IMR-90 (cell line): ENCODE results near the gene NPC1. TPM values are rescaled to one million over a fixed set of nuclear protein-coding genes. Genes with fewer than 3 reads are reported as not detected.

ENCODE experiments used
- ATAC-seq: fragments of 200-7000 bp; cut with Tn5 transposase; 2 replicates; pipeline ENCODE4 v1.9.1; 2020; ENCODE audit warnings: low read depth, mild to moderate bottlenecking, moderate library complexity
- BruUV-seq: library from RNA; stranded (reverse); fragments of 400-500 nt; replicated peaks from 2 replicates; lab custom pipeline; 2021; lab: Mats Ljungman, UMichigan
- CTCF ChIA-PET: fragments of 300-600 bp; formaldehyde crosslinking; extraction: SDS; loops from one replicate; lab custom pipeline; 2021; ENCODE audit warnings: antibody characterized with exemption; lab: Yijun Ruan, JAX
- POLR2A ChIA-PET: fragments of 300-600 bp; sonication (Branson Sonifier 250); formaldehyde crosslinking; loops from one replicate; lab custom pipeline; 2022; ENCODE audit warnings: antibody characterized with exemption; ENCODE audit not compliant: unreplicated experiment; lab: Charles Lee
- DNase-seq: peaks from one replicate; pipeline ENCODE4 v3.0.0; 2013
- H2AFZ ChIP-seq: replicated peaks from 2 replicates; pipeline ENCODE3; 2013; ENCODE audit warnings: low read length, mild to moderate bottlenecking; ENCODE audit not compliant: poor library complexity
- H2AK5ac ChIP-seq: 2 replicates; pipeline ENCODE4 v1.6.1; 2013; ENCODE audit warnings: low read depth, low read length, inconsistent platforms
- H2AK9ac ChIP-seq: replicated peaks from 2 replicates; pipeline ENCODE3; 2013; ENCODE audit warnings: mild to moderate bottlenecking, low read depth, low read length, moderate library complexity; ENCODE audit not compliant: poor library complexity
- H2BK120ac ChIP-seq: 2 replicates; pipeline ENCODE4 v1.6.1; 2013; ENCODE audit warnings: low read depth, low read length, inconsistent platforms
- H2BK15ac ChIP-seq: 3 replicates; pipeline ENCODE4 v1.6.1; 2013; ENCODE audit warnings: low read depth, low read length, inconsistent platforms
- H2BK20ac ChIP-seq: 2 replicates; pipeline ENCODE4 v1.6.1; 2013; ENCODE audit warnings: low read depth, mild to moderate bottlenecking, inconsistent platforms, low read length, moderate library complexity
- H2BK5ac ChIP-seq: 2 replicates; pipeline ENCODE4 v1.6.1; 2013; ENCODE audit warnings: mild to moderate bottlenecking, low read depth, low read length, inconsistent platforms; ENCODE audit not compliant: poor library complexity, severe bottlenecking
- H3K14ac ChIP-seq: replicated peaks from 2 replicates; pipeline ENCODE4 v1.6.1; 2013; ENCODE audit warnings: low read depth, low read length, inconsistent platforms
- H3K18ac ChIP-seq: 2 replicates; pipeline ENCODE4 v1.6.1; 2013; ENCODE audit warnings: low read depth, low read length, control low read depth
- H3K23ac ChIP-seq: 2 replicates; pipeline ENCODE4 v1.6.1; 2013; ENCODE audit warnings: low read depth, low read length, inconsistent platforms
- H3K27ac ChIP-seq: 2 replicates; pipeline ENCODE4 v1.5.1; 2013; ENCODE audit warnings: mild to moderate bottlenecking, control low read depth, low read length; ENCODE audit not compliant: insufficient read depth
- H3K27me3 ChIP-seq: 2 replicates; pipeline ENCODE4 v1.6.1; 2013; ENCODE audit warnings: low read length; ENCODE audit not compliant: control insufficient read depth, insufficient read depth
- H3K36me3 ChIP-seq: 2 replicates; pipeline ENCODE4 v1.6.1; 2013; ENCODE audit warnings: low read length, mixed read lengths; ENCODE audit not compliant: control insufficient read depth, insufficient read depth
- H3K4ac ChIP-seq: 2 replicates; pipeline ENCODE4 v1.6.1; 2013; ENCODE audit warnings: low read depth, low read length, inconsistent platforms
- H3K4me1 ChIP-seq: 2 replicates; pipeline ENCODE4 v1.6.1; 2013; ENCODE audit warnings: low read length, mixed read lengths; ENCODE audit not compliant: control insufficient read depth, insufficient read depth
- H3K4me2 ChIP-seq: 2 replicates; pipeline ENCODE4 v1.6.1; 2013; ENCODE audit warnings: low read depth, mild to moderate bottlenecking, control low read depth, low read length, moderate library complexity
- H3K4me3 ChIP-seq: 2 replicates; pipeline ENCODE4 v1.5.1; 2013; ENCODE audit warnings: low read depth, mild to moderate bottlenecking, control low read depth, low read length, moderate library complexity; ENCODE audit not compliant: insufficient read depth
- H3K56ac ChIP-seq: 2 replicates; pipeline ENCODE4 v1.6.1; 2013; ENCODE audit warnings: low read length, inconsistent platforms; ENCODE audit not compliant: insufficient read depth; ENCODE audit errors: extremely low read depth
- H3K79me1 ChIP-seq, 2 experiments: 2 replicates each; pipeline ENCODE4 v1.6.1; 2013; ENCODE audit warnings: low read length in 2 of 2, inconsistent platforms in 1 of 2, low read depth in 1 of 2
- H3K9ac ChIP-seq: 2 replicates; pipeline ENCODE4 v1.6.1; 2013; ENCODE audit warnings: low read depth, low read length, control low read depth
- H3K9me1 ChIP-seq: 2 replicates; pipeline ENCODE4 v1.6.1; 2013; ENCODE audit warnings: low read length, inconsistent platforms; ENCODE audit not compliant: insufficient read depth
- H3K9me3 ChIP-seq: 2 replicates; pipeline ENCODE4 v1.6.1; 2013; ENCODE audit warnings: low read length; ENCODE audit not compliant: control insufficient read depth, insufficient read depth
- H4K20me1 ChIP-seq: 2 replicates; pipeline ENCODE4 v1.6.1; 2013; ENCODE audit warnings: low read length, inconsistent platforms; ENCODE audit not compliant: insufficient read depth
- H4K5ac ChIP-seq: 2 replicates; pipeline ENCODE4 v1.6.1; 2013; ENCODE audit warnings: mild to moderate bottlenecking, low read depth, low read length, control low read depth
- H4K8ac ChIP-seq, 2 experiments: 2 replicates each; pipeline ENCODE4 v1.6.1; 2013; ENCODE audit warnings: low read depth in 2 of 2, low read length in 2 of 2, control low read depth in 1 of 2, inconsistent platforms in 1 of 2
- H4K91ac ChIP-seq: 2 replicates; pipeline ENCODE4 v1.6.1; 2013; ENCODE audit warnings: low read depth, low read length, inconsistent platforms; ENCODE audit not compliant: insufficient read depth
- BHLHE40 ChIP-seq: fragments of 150-350 bp; IDR thresholded peaks from 2 replicates; pipeline ENCODE4 v1.6.1; 2016; ENCODE audit warnings: mild to moderate bottlenecking, low read depth, low read length
- CEBPB ChIP-seq: IDR thresholded peaks from 2 replicates; pipeline ENCODE4 v1.6.1; 2012; ENCODE audit warnings: low read depth, low read length, improper control_type of control experiment
- CHD1 ChIP-seq: IDR thresholded peaks from 2 replicates; pipeline ENCODE4 v1.6.1; 2012; ENCODE audit warnings: low read depth, low read length, improper control_type of control experiment
- FOS ChIP-seq: fragments of 150-350 bp; IDR thresholded peaks from 2 replicates; pipeline ENCODE4 v1.6.1; 2016; ENCODE audit warnings: low read depth, low read length
- MAFK ChIP-seq: IDR thresholded peaks from 2 replicates; pipeline ENCODE4 v1.6.1; 2012; ENCODE audit warnings: low read depth, low read length, improper control_type of control experiment
- MAZ ChIP-seq: IDR thresholded peaks from 2 replicates; pipeline ENCODE4 v1.6.1; 2012; ENCODE audit warnings: low read depth, mild to moderate bottlenecking, low read length, improper control_type of control experiment, moderate library complexity, borderline replicate concordance
- MXI1 ChIP-seq: IDR thresholded peaks from 2 replicates; pipeline ENCODE4 v1.6.1; 2012; ENCODE audit warnings: low read depth, mild to moderate bottlenecking, low read length, moderate library complexity, borderline replicate concordance
- NFE2L2 ChIP-seq: fragments of 150-350 bp; IDR thresholded peaks from 2 replicates; pipeline ENCODE4 v1.6.1; 2016; ENCODE audit warnings: low read depth, mild to moderate bottlenecking, low read length
- POLR2A ChIP-seq: IDR thresholded peaks from 2 replicates; pipeline ENCODE4 v1.6.1; 2012; ENCODE audit warnings: mild to moderate bottlenecking, low read depth, low read length
- RAD21 ChIP-seq: IDR thresholded peaks from 2 replicates; pipeline ENCODE4 v1.6.1; 2012; ENCODE audit warnings: low read length, improper control_type of control experiment
- RCOR1 ChIP-seq: IDR thresholded peaks from 2 replicates; pipeline ENCODE4 v1.6.1; 2012; ENCODE audit warnings: mild to moderate bottlenecking, low read length, improper control_type of control experiment; ENCODE audit not compliant: insufficient replicate concordance
- RFX5 ChIP-seq: IDR thresholded peaks from 2 replicates; pipeline ENCODE4 v1.8.0; 2012; ENCODE audit warnings: low read depth, mild to moderate bottlenecking, low read length, moderate library complexity
- SMC3 ChIP-seq: fragments of 150-350 bp; IDR thresholded peaks from 2 replicates; pipeline ENCODE4 v1.6.1; 2016; ENCODE audit warnings: low read depth, mild to moderate bottlenecking, antibody characterized with exemption, low read length, moderate library complexity
- WGBS, 2 experiments: methylation state at CpG; one replicate each; pipeline versions ENCODE4 v1.1.5 to v1.1.7; 2013; ENCODE audit warnings: missing lambda C conversion rate in 2 of 2; ENCODE audit not compliant: insufficient read length in 1 of 2; ENCODE audit errors: extremely low coverage in 2 of 2; 5-methylcytosine and 5-hydroxymethylcytosine counted together
- dilution Hi-C: fragments of 300-500 bp; cut with HindIII; formaldehyde crosslinking; loops from one replicate; pipeline ENCODE4 v1.14.3; 2018; ENCODE audit warnings: low sequenced_read_pairs; ENCODE audit not compliant: unreplicated experiment
- in situ Hi-C: fragments of 300-500 bp; cut with MboI; formaldehyde crosslinking; loops from 3 replicates; pipeline ENCODE4 v1.14.3; 2019; ENCODE audit warnings: low sequenced_read_pairs, inconsistent platforms, mixed read lengths
- intact Hi-C: fragments of 100-400 bp; cut with micrococcal nuclease; formaldehyde crosslinking; loops from 2 replicates; pipeline ENCODE4 v1.10.0; 2022
- polyA plus RNA-seq, 3 experiments: library from polyadenylated mRNA; depleted of rRNA; stranded (reverse); fragments of >200 nt; gene quantifications; 2 replicates each; pipeline ENCODE4 v1.2.3, GENCODE V29; 2012; ENCODE audit warnings: low replicate concordance in 1 of 3
- total RNA-seq: library from RNA; depleted of rRNA; stranded (reverse); fragments of >200 nt; gene quantifications from 2 replicates; pipeline ENCODE4 v1.2.3, GENCODE V29; 2012
- TF ChIP-seq, protein P1 (sequence below): fragments of 150-350 bp; IDR thresholded peaks from 2 replicates; pipeline ENCODE4 v1.6.1; 2017; ENCODE audit warnings: mild to moderate bottlenecking, antibody characterized with exemption, low read length, low read depth
- TF ChIP-seq, protein P2 (sequence below): conservative IDR thresholded peaks from 2 replicates; pipeline ENCODE4 v1.5.1; 2012; ENCODE audit warnings: mild to moderate bottlenecking, low read depth, low read length, improper control_type of control experiment
- TF ChIP-seq, protein P3 (sequence below): fragments of 150-350 bp; IDR thresholded peaks from 2 replicates; pipeline ENCODE4 v1.6.1; 2016; ENCODE audit warnings: low read depth, mild to moderate bottlenecking, low read length, moderate library complexity, borderline replicate concordance

Gene NPC1
- total and polyA plus RNA-seq, 2 of the 4 experiments (the other 2 are of a cell fraction), result 7.5 to 7.9 TPM

DNA sequence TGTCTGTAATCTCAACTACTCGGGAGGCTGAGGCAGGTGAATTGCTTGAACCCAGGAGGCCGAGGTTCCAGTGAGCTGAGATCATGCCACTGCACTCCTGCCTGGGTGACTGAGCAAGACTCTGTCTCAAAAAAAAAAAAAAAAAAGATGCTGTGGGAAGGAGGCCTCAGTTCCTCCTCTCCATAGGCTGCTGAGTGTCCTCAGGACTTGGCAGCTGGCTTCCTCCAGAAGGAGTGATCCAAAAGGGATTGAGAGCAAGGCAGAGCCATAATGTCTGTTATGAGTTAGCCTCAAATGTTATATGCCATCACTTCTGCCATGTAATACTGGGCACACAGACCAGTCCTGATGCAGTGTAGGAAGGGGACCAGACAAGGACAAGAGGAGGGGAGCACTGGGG, 6.6 kb upstream of the NPC1 start:
- Histone ChIP-seq H2AK5ac (peak overlapping the region; percentile 83), H3K56ac (no peak overlapping the region), H3K9ac (no peak overlapping the region), H3K4me2 (no peak overlapping the region), H2AK9ac (peak overlapping the region; percentile 67), H4K8ac (peak overlapping the region; percentile 17 to 64; a peak in 2 of 4 replicates), H4K91ac (peak overlapping the region; percentile 65), H2BK5ac (peak overlapping the region; percentile 80), H2BK120ac (peak overlapping the region; percentile 83), H3K27me3 (no peaks in the 10 kb centered on the region; the same call in 1 of the 2 replicates), H3K18ac (peak overlapping the region; percentile 48; the same call in 1 of the 2 replicates), H3K4ac (peak overlapping the region; percentile 63), H2AFZ (peak overlapping the region; percentile 61), H2BK20ac (peak overlapping the region; percentile 87), H3K4me1 (no peaks in the 10 kb centered on the region; the same call in 1 of the 2 replicates), H3K79me1 (no peaks in the 10 kb centered on the region), H3K9me1 (peaks cover 9% of the 10 kb centered on the region; the same call in 1 of the 2 replicates), H4K20me1 (no peaks in the 10 kb centered on the region), H3K4me3 (no peak overlapping the region), H3K9me3 (no peaks in the 10 kb centered on the region), H3K27ac (no peak overlapping the region), H3K23ac (peak overlapping the region; percentile 51; the same call in 1 of the 2 replicates), H4K5ac (no peak overlapping the region; the same call in 1 of the 2 replicates), H3K14ac (peak overlapping the region; percentile 62), H3K36me3 (no peaks in the 10 kb centered on the region), H2BK15ac (peak overlapping the region; percentile 74; the same call in 2 of the 3 replicates)
- intact Hi-C loops, result no loop called here
- CTCF ChIA-PET, result no interaction called here
- dilution Hi-C loops, result no loop called here
- BruUV-seq, result no TSS peak
- TF ChIP-seq MAFK (no peak), RCOR1 (no peak), RAD21 (no peak), BHLHE40 (no peak), SMC3 (no peak), RFX5 (no peak), NFE2L2 (no peak), CHD1 (no peak), CEBPB (no peak), MAZ (no peak), FOS (no peak), POLR2A (no peak), MXI1 (no peak)
- TF ChIP-seq, protein P1, sequence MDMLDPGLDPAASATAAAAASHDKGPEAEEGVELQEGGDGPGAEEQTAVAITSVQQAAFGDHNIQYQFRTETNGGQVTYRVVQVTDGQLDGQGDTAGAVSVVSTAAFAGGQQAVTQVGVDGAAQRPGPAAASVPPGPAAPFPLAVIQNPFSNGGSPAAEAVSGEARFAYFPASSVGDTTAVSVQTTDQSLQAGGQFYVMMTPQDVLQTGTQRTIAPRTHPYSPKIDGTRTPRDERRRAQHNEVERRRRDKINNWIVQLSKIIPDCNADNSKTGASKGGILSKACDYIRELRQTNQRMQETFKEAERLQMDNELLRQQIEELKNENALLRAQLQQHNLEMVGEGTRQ, result no peak
- TF ChIP-seq, protein P2, sequence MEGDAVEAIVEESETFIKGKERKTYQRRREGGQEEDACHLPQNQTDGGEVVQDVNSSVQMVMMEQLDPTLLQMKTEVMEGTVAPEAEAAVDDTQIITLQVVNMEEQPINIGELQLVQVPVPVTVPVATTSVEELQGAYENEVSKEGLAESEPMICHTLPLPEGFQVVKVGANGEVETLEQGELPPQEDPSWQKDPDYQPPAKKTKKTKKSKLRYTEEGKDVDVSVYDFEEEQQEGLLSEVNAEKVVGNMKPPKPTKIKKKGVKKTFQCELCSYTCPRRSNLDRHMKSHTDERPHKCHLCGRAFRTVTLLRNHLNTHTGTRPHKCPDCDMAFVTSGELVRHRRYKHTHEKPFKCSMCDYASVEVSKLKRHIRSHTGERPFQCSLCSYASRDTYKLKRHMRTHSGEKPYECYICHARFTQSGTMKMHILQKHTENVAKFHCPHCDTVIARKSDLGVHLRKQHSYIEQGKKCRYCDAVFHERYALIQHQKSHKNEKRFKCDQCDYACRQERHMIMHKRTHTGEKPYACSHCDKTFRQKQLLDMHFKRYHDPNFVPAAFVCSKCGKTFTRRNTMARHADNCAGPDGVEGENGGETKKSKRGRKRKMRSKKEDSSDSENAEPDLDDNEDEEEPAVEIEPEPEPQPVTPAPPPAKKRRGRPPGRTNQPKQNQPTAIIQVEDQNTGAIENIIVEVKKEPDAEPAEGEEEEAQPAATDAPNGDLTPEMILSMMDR, result no peak
- TF ChIP-seq, protein P3, sequence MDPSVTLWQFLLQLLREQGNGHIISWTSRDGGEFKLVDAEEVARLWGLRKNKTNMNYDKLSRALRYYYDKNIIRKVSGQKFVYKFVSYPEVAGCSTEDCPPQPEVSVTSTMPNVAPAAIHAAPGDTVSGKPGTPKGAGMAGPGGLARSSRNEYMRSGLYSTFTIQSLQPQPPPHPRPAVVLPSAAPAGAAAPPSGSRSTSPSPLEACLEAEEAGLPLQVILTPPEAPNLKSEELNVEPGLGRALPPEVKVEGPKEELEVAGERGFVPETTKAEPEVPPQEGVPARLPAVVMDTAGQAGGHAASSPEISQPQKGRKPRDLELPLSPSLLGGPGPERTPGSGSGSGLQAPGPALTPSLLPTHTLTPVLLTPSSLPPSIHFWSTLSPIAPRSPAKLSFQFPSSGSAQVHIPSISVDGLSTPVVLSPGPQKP, result no peak
- DNase-seq, result no peak
- WGBS, 2 experiments, result no CpG with 5 or more reads among the region's 2 CpGs
- in situ Hi-C loops, result no loop called here
- ATAC-seq, result no peak
- POLR2A ChIA-PET, result no interaction called here
